Gastroesophageal sphincter (tissue), 3 donors: Measurements from ENCODE around the gene WFDC2.

Experiments used
- EP300 ChIP-seq: sonication (generic); formaldehyde crosslinking; IDR thresholded peaks from one replicate; pipeline ENCODE4 v1.6.1; 2017; ENCODE audit warnings: antibody characterized with exemption, mild to moderate bottlenecking
- POLR2A ChIP-seq, 2 donors: fragments of 450-650 bp; IDR thresholded peaks; one replicate each; pipeline ENCODE4 v1.6.1; 2017; ENCODE audit warnings: antibody characterized with exemption in 2 of 2, mild to moderate bottlenecking in 2 of 2, moderate library complexity in 1 of 2
- POLR2AphosphoS5 ChIP-seq: sonication (generic); formaldehyde crosslinking; IDR thresholded peaks from one replicate; pipeline ENCODE4 v1.6.1; 2017; ENCODE audit warnings: antibody characterized with exemption
- TF ChIP-seq, protein P1 (sequence below), 4 experiments: fragments of 200-600 bp in 2 of 4; fragments of 450-650 bp in 2 of 4; sonication (generic) in 1 of 4; IDR thresholded peaks; one replicate each; pipeline ENCODE4 v1.5.1; 2017 to 2019; ENCODE audit warnings: antibody characterized with exemption in 4 of 4, mild to moderate bottlenecking in 2 of 4, moderate library complexity in 2 of 4

DNA sequence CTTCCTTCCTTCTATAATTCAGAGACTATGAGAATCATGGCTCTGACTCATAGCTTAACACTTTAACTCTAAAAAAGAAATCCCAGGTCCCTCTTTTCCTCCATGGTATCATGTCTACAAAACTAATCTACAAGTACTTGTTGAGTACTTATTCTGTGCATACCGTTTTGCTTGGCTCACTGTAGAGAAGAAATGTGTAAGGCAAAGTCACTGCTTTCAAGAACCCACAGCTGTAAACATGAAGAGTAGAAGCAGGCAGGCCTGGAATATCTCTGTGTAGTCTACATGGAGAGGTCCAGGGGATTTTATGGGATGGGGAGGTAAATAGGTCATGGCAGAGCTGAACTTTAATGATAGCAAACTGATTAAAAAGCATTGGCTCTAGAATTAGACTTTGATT is 32.0 kb downstream of the WFDC2 start:
- TF ChIP-seq, protein P1, sequence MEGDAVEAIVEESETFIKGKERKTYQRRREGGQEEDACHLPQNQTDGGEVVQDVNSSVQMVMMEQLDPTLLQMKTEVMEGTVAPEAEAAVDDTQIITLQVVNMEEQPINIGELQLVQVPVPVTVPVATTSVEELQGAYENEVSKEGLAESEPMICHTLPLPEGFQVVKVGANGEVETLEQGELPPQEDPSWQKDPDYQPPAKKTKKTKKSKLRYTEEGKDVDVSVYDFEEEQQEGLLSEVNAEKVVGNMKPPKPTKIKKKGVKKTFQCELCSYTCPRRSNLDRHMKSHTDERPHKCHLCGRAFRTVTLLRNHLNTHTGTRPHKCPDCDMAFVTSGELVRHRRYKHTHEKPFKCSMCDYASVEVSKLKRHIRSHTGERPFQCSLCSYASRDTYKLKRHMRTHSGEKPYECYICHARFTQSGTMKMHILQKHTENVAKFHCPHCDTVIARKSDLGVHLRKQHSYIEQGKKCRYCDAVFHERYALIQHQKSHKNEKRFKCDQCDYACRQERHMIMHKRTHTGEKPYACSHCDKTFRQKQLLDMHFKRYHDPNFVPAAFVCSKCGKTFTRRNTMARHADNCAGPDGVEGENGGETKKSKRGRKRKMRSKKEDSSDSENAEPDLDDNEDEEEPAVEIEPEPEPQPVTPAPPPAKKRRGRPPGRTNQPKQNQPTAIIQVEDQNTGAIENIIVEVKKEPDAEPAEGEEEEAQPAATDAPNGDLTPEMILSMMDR (IDR thresholded peaks at IDR 0.05), result no peak
- TF ChIP-seq EP300 (no peak), POLR2A (IDR thresholded peaks at IDR 0.05) (no peak), POLR2AphosphoS5 (no peak)
